Thymus (tissue), 14 donors: ENCODE data around the gene POT1. TPM values are rescaled to one million over a fixed set of nuclear protein-coding genes. Genes with fewer than 3 reads are reported as not detected.
"Not testable (repeated sequence)": the region's sequence is repeated elsewhere in the genome, so short reads cannot be mapped to it uniquely, and the experiment has no call there.

Source experiments
- DNase-seq, 9 donors: peaks; one replicate each; pipeline ENCODE4 v3.0.0-alpha.2; 2013; ENCODE audit warnings: low spot score in 9 of 9, low read depth in 6 of 9, missing footprints in 1 of 9
- H3K27ac ChIP-seq, 2 donors: one replicate each; pipeline ENCODE4 v1.5.1; 2013; ENCODE audit warnings: control low read depth in 1 of 2, low read depth in 1 of 2, low read length in 1 of 2, mild to moderate bottlenecking in 1 of 2, moderate library complexity in 1 of 2
- H3K27me3 ChIP-seq, 2 donors: one replicate each; pipeline ENCODE4 v1.5.1; 2013; ENCODE audit warnings: low read length in 1 of 2; ENCODE audit not compliant: control insufficient read depth in 2 of 2, insufficient read depth in 1 of 2
- H3K36me3 ChIP-seq, 2 donors: one replicate each; pipeline ENCODE4 v1.5.1; 2013; ENCODE audit warnings: low read length in 1 of 2, mild to moderate bottlenecking in 1 of 2, moderate library complexity in 1 of 2; ENCODE audit not compliant: control insufficient read depth in 2 of 2, insufficient read depth in 2 of 2
- H3K4me1 ChIP-seq, 2 donors: one replicate each; pipeline ENCODE4 v1.5.1; 2013; ENCODE audit warnings: low read length in 2 of 2; ENCODE audit not compliant: control insufficient read depth in 2 of 2, insufficient read depth in 2 of 2
- H3K4me3 ChIP-seq, 2 donors: one replicate each; pipeline ENCODE4 v1.5.1; 2013; ENCODE audit warnings: low read length in 2 of 2, control low read depth in 1 of 2, mild to moderate bottlenecking in 1 of 2
- H3K9me3 ChIP-seq, 2 donors: one replicate each; pipeline ENCODE4 v1.5.1; 2013; ENCODE audit warnings: low read length in 1 of 2, mild to moderate bottlenecking in 1 of 2; ENCODE audit not compliant: control insufficient read depth in 2 of 2, insufficient read depth in 1 of 2
- WGBS: extraction: QIAGEN DNeasy Blood & Tissue Kit; methylation state at CpG from one replicate; pipeline ENCODE4 v1.1.7; 2013; 5-methylcytosine and 5-hydroxymethylcytosine counted together
- long read RNA-seq, 10 donors: transcript quantifications; one replicate each; lab custom pipeline, GENCODE V29; 2026
- polyA plus RNA-seq: library from polyadenylated mRNA; stranded (reverse); fragments of 200-250 nt; gene quantifications from one replicate; pipeline ENCODE4 v1.2.3, GENCODE V29; 2013
- total RNA-seq: library from RNA; stranded (reverse); fragments of 120-200 nt; gene quantifications from one replicate; pipeline ENCODE4 v1.2.4, GENCODE V29; 2013
- donor health status: healthy.

POT1 gene, protein sequence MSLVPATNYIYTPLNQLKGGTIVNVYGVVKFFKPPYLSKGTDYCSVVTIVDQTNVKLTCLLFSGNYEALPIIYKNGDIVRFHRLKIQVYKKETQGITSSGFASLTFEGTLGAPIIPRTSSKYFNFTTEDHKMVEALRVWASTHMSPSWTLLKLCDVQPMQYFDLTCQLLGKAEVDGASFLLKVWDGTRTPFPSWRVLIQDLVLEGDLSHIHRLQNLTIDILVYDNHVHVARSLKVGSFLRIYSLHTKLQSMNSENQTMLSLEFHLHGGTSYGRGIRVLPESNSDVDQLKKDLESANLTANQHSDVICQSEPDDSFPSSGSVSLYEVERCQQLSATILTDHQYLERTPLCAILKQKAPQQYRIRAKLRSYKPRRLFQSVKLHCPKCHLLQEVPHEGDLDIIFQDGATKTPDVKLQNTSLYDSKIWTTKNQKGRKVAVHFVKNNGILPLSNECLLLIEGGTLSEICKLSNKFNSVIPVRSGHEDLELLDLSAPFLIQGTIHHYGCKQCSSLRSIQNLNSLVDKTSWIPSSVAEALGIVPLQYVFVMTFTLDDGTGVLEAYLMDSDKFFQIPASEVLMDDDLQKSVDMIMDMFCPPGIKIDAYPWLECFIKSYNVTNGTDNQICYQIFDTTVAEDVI
- total RNA-seq (38.5 TPM), polyA plus RNA-seq (18.0 TPM)
- long read RNA-seq, donor 1, result 0 reads
- long read RNA-seq, donor 2, result 0 reads
- long read RNA-seq, donor 3, partial matches to known transcripts, result 0 of 2 reads
- long read RNA-seq, donor 3, other reads (novel, unspliced or antisense), result 0 of 2 reads
- long read RNA-seq, donor 4, full-length matches to known transcripts, result 1 of 1 reads
- long read RNA-seq, donor 4, partial matches to known transcripts, result 0 of 1 reads
- long read RNA-seq, donor 4, other reads (novel, unspliced or antisense), result 0 of 1 reads
- long read RNA-seq, donor 5, full-length matches to known transcripts, result 6 of 6 reads
- long read RNA-seq, donor 5, partial matches to known transcripts, result 0 of 6 reads
- long read RNA-seq, donor 5, other reads (novel, unspliced or antisense), result 0 of 6 reads
- long read RNA-seq, donor 6, partial matches to known transcripts, result 0 of 5 reads
- long read RNA-seq, donor 6, other reads (novel, unspliced or antisense), result 5 of 5 reads
- long read RNA-seq, donor 7, full-length matches to known transcripts, result 1 of 1 reads
- long read RNA-seq, donor 7, partial matches to known transcripts, result 0 of 1 reads
- long read RNA-seq, donor 7, other reads (novel, unspliced or antisense), result 0 of 1 reads
- long read RNA-seq, donor 8, result 0 reads
- long read RNA-seq, donor 9, full-length matches to known transcripts, result 2 of 2 reads
- long read RNA-seq, donor 9, partial matches to known transcripts, result 0 of 2 reads
- long read RNA-seq, donor 9, other reads (novel, unspliced or antisense), result 0 of 2 reads
- long read RNA-seq, donor 10, full-length matches to known transcripts, result 1 of 1 reads
- long read RNA-seq, donor 10, partial matches to known transcripts, result 0 of 1 reads
- long read RNA-seq, donor 10, other reads (novel, unspliced or antisense), result 0 of 1 reads

DNA sequence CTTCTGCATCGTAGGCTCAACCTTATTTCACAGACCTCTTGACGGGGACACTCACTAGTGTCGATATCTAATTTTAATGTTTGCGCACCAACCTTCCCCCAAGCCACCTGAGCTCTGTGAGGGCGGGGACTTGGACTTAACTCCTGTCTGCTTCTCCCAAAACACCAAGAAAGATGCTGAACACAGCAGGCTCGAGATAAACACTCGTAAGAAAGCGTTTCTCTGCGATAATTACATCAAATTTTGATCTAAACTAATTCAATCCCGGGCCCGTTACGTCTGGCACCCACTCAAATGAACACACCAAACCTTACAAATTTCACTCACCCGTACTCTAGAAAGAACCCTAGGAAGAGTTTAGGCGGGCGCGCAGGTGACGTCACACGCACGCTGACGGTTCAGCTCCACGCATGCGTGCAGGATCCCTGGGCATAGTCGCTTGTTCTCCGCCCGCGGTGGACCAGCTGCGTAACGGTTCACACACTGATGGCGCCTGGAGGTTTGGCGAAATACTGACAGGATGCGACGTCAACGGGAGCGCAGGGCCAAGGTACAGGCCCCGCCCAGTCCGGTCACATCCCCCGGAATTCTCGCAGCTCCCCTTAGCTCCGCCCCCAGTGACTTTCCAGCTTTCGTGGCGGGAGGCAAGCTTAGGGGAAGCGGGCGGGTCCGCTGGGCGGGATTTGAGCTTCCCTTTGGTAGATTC, at the start of gene POT1:
POT1 (minus strand) TSS at position 359 of the 706 bp plus-strand sequence. CDS start 32,652 bp downstream, outside the sequence.
- peak within 1 kb of the TSS; percentile 78 to 80 for H3K4me3 ChIP-seq
- H3K27ac ChIP-seq, result peak within 1 kb of the TSS; percentile 57 to 81
- under 1% methylated on average over 45 of the region's 45 CpGs for WGBS
- peaks cover 4 to 6% of the 10 kb centered on the region in 2 donors for H3K4me1 ChIP-seq
- peak; percentile 85 to 97 (median 92) for DNase-seq
- no peaks in the 10 kb centered on the region for H3K36me3 ChIP-seq
- no peaks in the 10 kb centered on the region for H3K27me3 ChIP-seq
- no peaks in the 10 kb centered on the region for H3K9me3 ChIP-seq

DNA sequence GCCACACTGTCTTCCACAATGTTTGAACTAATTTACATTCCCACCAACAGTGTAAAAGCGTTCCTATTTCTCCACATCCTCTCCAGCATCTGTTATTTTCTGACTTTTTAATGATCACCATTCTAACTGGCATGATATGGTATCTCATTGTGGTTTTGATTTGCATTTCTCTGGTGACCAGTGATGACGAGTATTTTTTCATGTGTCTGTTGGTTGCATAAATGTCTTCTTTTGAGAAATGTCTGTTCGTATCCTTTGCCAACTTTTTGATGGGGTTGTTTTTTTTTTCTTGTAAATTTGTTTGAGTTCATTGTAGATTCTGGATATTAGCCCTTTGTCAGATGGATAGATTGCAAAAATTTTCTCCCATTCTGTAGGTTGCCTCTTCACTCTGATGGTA, 45.5 kb upstream of the POT1 start:
- H3K27ac ChIP-seq, H3K27me3 ChIP-seq, H3K4me1 ChIP-seq, H3K4me3 ChIP-seq, H3K9me3 ChIP-seq, H3K36me3 ChIP-seq, DNase-seq: not testable (repeated sequence)
- WGBS, result 79% methylated on average over 3 of the region's 3 CpGs

DNA sequence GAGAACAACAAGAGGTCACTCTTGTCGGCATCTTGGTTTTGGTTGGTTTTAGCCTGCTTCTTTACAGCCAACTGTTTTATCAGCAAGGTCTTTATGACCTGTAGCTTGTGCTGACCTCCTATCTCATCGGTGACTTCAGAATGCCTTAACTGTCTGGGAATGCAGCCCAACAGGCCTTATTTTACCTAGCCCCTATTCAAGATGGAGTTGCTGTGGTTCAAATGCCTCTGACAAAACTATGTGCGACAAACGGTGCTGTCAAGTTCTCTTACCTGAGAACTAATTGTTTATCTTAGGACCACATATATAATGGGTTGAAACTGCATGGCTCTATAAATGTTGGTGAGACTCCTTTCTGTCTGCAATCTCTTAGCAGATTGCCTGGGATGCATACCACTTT, 35.9 kb upstream of the POT1 start:
- WGBS, result 91% methylated on average over 4 of the region's 4 CpGs
- H3K27ac ChIP-seq, result no peak overlapping the region

DNA sequence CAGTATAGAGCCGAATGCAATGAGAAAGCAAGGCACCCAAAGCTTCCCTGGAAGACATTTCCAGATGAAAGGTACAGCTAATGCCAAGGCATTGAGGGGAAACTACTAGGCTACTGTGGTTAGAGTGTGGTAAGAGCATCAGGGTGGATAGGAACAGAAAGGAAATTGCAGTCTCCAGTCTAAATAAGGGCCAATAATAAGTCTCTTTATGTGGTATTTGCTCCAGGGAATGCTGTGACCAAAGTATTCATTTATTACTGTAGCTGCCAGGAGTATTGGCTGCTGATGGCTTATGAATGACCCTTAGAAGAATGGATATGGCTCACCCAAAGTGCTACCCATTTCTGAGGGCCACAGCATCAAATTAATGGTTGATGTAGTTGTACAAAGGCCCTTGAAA, 30.1 kb upstream of the POT1 start:
- Histone ChIP-seq H3K4me3 (no peak overlapping the region), H3K4me1 (no peaks in the 10 kb centered on the region), H3K36me3 (no peaks in the 10 kb centered on the region), H3K27ac (no peak overlapping the region), H3K9me3 (peaks cover 0 to 7% of the 10 kb centered on the region in 2 donors), H3K27me3 (no peaks in the 10 kb centered on the region)
- WGBS, result 42% methylated on average over 1 of the region's 1 CpG
- DNase-seq, result no peak

More for the DNA sequence above, 35.9 kb upstream of the POT1 start:
- no peaks in the 10 kb centered on the region for H3K4me1 ChIP-seq
- DNase-seq, result no peak
- H3K27me3 ChIP-seq, result no peaks in the 10 kb centered on the region
- no peak overlapping the region for H3K4me3 ChIP-seq
- no peaks in the 10 kb centered on the region for H3K9me3 ChIP-seq
- H3K36me3 ChIP-seq, result no peaks in the 10 kb centered on the region

DNA sequence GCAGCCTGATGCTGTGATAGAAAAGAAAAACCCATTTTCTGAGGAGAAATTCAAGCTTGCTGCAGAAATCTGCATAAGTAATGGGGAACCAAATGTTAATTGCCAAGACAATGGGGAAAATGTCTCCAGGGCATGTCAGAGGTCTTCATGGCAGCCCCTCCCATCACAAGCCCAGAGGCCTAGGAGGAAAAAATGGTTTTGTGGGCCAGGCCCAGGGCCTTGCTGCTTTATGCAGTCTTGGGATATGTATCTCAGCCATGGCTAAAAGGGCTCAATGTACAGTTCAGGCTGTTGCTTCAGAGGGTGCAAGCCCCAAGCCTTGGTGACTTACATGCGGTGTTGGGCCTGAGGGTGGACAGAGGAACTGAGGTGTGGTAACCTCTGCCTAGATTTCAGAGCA, 28.3 kb upstream of the POT1 start:
- H3K27ac ChIP-seq, H3K4me3 ChIP-seq, H3K36me3 ChIP-seq, H3K9me3 ChIP-seq, H3K27me3 ChIP-seq, DNase-seq, H3K4me1 ChIP-seq: not testable (repeated sequence)
- 96% methylated on average over 1 of the region's 1 CpG for WGBS

DNA sequence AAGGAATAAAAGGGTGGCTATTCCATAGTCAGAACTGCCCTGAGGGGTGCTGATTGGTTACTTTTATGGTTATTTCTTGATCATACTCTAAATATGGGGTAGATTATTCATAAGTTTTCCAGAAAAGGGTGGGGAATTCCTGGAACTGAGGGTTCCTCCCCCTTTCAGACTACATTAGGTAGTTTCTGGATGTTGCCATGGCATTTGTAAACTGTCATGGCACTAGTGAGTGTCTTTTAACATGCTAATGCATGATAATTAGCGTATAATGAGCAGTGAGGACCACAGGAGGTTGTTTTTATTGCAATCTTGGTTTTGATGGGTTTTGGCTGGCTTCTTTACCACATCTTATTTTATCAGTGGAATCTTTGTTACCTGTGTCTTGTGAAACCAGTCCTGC, 26.5 kb upstream of the POT1 start:
- Histone ChIP-seq H3K36me3 (no peaks in the 10 kb centered on the region), H3K9me3 (peaks cover 0 to 7% of the 10 kb centered on the region in 2 donors), H3K4me1 (no peaks in the 10 kb centered on the region), H3K27ac (no peak overlapping the region), H3K27me3 (no peaks in the 10 kb centered on the region), H3K4me3 (no peak overlapping the region)
- DNase-seq, result no peak
- 76% methylated on average over 1 of the region's 1 CpG for WGBS

DNA sequence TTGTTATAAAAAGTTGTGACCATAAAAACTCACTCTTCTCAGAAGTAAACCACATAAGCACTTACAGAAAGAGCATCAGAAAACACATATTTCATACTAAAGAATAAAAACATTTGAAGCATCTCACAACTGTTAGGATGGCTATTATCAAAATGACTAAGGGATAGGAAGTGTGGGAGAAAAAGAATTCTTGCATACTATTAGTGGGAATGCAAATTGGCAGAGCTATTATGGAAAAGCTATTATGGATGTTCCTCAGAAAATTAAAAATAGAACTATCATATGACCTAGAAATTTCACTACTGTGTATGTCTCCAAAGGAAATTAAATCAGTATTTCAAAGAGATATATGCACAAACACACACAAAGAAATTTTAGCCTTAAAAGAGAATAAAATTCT, 25.2 kb upstream of the POT1 start:
- Histone ChIP-seq H3K36me3 (no peaks in the 10 kb centered on the region), H3K27ac (no peak overlapping the region), H3K9me3 (peaks cover 0 to 7% of the 10 kb centered on the region in 2 donors), H3K27me3 (no peaks in the 10 kb centered on the region), H3K4me1 (no peaks in the 10 kb centered on the region), H3K4me3 (no peak overlapping the region)
- no peak for DNase-seq

DNA sequence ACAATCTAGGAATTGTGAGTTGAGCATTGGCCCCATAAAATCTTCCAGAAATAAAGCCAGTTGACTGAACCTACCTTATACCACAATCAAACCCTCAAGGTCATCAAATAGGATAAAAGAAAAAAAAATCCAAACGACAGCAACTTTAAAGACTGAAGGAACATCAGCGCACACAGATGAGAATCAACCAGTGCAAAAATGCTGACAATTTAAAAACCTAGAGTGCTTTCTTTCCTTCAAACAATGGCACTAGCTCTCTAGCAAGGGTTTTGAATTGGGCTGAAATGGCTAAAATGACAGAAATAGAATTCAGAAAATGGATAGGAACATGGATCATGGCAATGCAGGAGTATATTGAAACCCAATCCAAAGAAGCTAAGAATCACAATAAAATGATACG, 16.1 kb upstream of the POT1 start:
- Histone ChIP-seq H3K27ac (no peak overlapping the region), H3K27me3 (no peaks in the 10 kb centered on the region), H3K36me3 (no peaks in the 10 kb centered on the region), H3K9me3 (peaks cover 0 to 5% of the 10 kb centered on the region in 2 donors), H3K4me3 (no peak overlapping the region), H3K4me1 (no peaks in the 10 kb centered on the region)
- WGBS, result 97% methylated on average over 3 of the region's 3 CpGs
- DNase-seq, result no peak
